WERI-Rb-1 (cell line): ENCODE results near the gene CDCP1.

Experiments used
- DNase-seq: peaks from one replicate; pipeline ENCODE4 v3.0.0-alpha.2; 2020
- H3K27ac ChIP-seq: fragments of 250-450 bp; sonication (Bioruptor Pico); 2 replicates; pipeline ENCODE4 v1.5.1; 2020; ENCODE audit warnings: mild to moderate bottlenecking, moderate library complexity
- H3K27me3 ChIP-seq: fragments of 250-450 bp; sonication (Bioruptor Pico); 2 replicates; pipeline ENCODE4 v1.5.1; 2021; ENCODE audit warnings: mild to moderate bottlenecking, low read depth, moderate library complexity; ENCODE audit not compliant: insufficient read depth, severe bottlenecking
- H3K36me3 ChIP-seq: fragments of 250-450 bp; sonication (Bioruptor Pico); 2 replicates; pipeline ENCODE4 v1.5.1; 2020; ENCODE audit warnings: mild to moderate bottlenecking, moderate library complexity
- H3K4me3 ChIP-seq: 2 replicates; pipeline ENCODE4 v1.5.1; 2011; ENCODE audit warnings: low read depth, mild to moderate bottlenecking, control low read depth, low read length
- H3K9me3 ChIP-seq: fragments of 250-450 bp; sonication (Bioruptor Pico); 2 replicates; pipeline ENCODE4 v1.5.1; 2021; ENCODE audit warnings: mild to moderate bottlenecking, moderate library complexity; ENCODE audit not compliant: severe bottlenecking
- CTCF ChIP-seq: IDR thresholded peaks from 2 replicates; pipeline ENCODE4 v1.5.1; 2011; ENCODE audit warnings: low read depth, mild to moderate bottlenecking, control low read depth, inconsistent platforms, low read length

CDCP1 gene

GRCh38 chr3:45088543-45089358, 57.4 kb downstream of the CDCP1 start:
- no peaks in the 10 kb centered on the region for H3K36me3 ChIP-seq
- H3K4me3 ChIP-seq, result no peak overlapping the region
- no peaks in the 10 kb centered on the region for H3K27me3 ChIP-seq
- H3K9me3 ChIP-seq, result no peaks in the 10 kb centered on the region
- no peak overlapping the region for H3K27ac ChIP-seq
- TF ChIP-seq CTCF, result no peak
- DNase-seq, result no peak

DNA sequence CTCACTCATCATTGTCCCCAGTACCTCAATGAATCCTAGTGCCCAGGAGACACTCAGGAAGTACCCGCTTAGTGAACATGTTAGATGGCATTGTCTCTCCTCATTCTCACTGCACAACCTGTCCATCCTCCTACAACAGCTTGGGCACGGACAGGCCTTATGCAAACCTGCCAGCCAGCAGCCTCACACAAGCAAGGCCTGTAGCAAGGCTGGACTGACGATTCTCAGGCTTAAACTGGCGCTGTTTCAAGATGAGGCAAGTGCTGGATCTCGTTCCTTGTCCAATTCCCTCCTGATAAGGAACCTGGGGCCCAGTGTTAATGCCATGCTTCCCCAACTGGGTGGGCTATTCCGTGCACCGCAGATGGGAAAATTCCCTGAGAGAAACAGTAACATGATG, 59.0 kb downstream of the CDCP1 start:
- no peaks in the 10 kb centered on the region for H3K36me3 ChIP-seq
- H3K27ac ChIP-seq, result no peak overlapping the region
- DNase-seq, result no peak
- no peak overlapping the region for H3K4me3 ChIP-seq
- H3K9me3 ChIP-seq, result no peaks in the 10 kb centered on the region
- TF ChIP-seq CTCF, result no peak
- H3K27me3 ChIP-seq, result no peaks in the 10 kb centered on the region

- Histone ChIP-seq H3K36me3 (no peaks in the 10 kb centered on the region), H3K9me3 (no peaks in the 10 kb centered on the region), H3K4me3 (no peak overlapping the region), H3K27me3 (no peaks in the 10 kb centered on the region), H3K27ac (no peak overlapping the region)
- no peak for TF ChIP-seq CTCF
- DNase-seq, result no peak
These were observed 61.1 kb downstream of the CDCP1 start for GRCh38 chr3:45084820-45085816.

DNA sequence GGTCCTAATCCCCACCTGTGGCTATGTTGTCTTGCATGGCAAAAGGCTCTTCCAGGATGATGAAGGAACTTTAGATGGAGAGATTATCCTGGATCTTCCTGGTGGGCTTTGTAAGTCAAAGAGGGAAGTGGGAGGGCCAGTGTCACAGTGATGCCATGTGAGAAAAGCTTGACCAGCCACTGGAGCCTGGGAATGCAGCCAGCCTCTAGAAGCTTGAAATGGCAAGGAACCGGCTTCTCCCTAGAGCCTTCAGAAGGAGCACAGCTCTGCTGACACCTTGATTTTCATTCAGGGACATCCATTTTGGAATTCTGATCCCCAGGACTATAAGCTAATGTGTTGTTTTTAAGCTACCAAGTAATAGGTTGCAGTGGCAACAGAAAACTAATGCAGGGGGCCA, 61.8 kb downstream of the CDCP1 start:
- H3K27ac ChIP-seq, result no peak overlapping the region
- H3K36me3 ChIP-seq, result no peaks in the 10 kb centered on the region
- DNase-seq, result no peak

GRCh38 chr3:45083023-45083422, 63.2 kb downstream of the CDCP1 start:
- Histone ChIP-seq H3K4me3 (no peak overlapping the region), H3K27me3 (no peaks in the 10 kb centered on the region), H3K27ac (no peak overlapping the region), H3K9me3 (no peaks in the 10 kb centered on the region), H3K36me3 (no peaks in the 10 kb centered on the region)
- no peak for TF ChIP-seq CTCF
- DNase-seq, result no peak

More for the DNA sequence above, 61.8 kb downstream of the CDCP1 start:
- Histone ChIP-seq H3K27me3 (no peaks in the 10 kb centered on the region), H3K9me3 (no peaks in the 10 kb centered on the region), H3K4me3 (no peak overlapping the region)
- no peak for TF ChIP-seq CTCF
